ENCODE measurements around the gene MVB12B. TPM values are rescaled to one million over a fixed set of nuclear protein-coding genes. Genes with fewer than 3 reads are reported as not detected.

Gene MVB12B
- total RNA-seq, 4 donors from 2014 or later = 2.1 to 39.2 (median 22.2) TPM

DNA sequence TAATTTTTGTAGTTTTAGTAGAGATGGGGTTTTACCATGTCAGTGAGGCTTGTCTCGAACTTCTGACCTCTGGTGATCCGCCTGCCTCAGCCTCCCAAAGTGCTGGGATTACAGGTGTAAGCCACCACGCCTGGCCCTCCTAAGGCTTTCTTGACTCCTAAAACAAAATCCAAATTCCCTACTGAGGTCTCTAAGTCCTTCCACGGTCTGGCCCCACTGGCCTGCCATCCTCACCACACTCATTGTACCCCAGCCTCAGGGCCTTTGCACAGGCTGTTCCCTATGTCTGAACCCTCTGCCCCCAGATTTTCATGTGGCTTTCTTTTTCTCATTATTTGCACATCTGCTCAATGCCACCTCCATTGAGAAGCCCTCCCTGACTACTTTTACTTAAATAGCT lies 34.7 kb upstream of the MVB12B start:
- Histone ChIP-seq H3K27me3 (no peaks in the 10 kb centered on the region), H3K4me1 (no peaks in the 10 kb centered on the region), H3K4me3 (no peak overlapping the region), H3K27ac (no peak overlapping the region), H3K36me3 (no peaks in the 10 kb centered on the region), H3K9me3 (no peaks in the 10 kb centered on the region)
- DNase-seq = no peak
- intact Hi-C loops (cut with DNase I; ENCODE audit: low total_unique reads) = no loop called here
- TF ChIP-seq POLR2A (IDR thresholded peaks at IDR 0.05) = no peak
- TF ChIP-seq, protein P1, sequence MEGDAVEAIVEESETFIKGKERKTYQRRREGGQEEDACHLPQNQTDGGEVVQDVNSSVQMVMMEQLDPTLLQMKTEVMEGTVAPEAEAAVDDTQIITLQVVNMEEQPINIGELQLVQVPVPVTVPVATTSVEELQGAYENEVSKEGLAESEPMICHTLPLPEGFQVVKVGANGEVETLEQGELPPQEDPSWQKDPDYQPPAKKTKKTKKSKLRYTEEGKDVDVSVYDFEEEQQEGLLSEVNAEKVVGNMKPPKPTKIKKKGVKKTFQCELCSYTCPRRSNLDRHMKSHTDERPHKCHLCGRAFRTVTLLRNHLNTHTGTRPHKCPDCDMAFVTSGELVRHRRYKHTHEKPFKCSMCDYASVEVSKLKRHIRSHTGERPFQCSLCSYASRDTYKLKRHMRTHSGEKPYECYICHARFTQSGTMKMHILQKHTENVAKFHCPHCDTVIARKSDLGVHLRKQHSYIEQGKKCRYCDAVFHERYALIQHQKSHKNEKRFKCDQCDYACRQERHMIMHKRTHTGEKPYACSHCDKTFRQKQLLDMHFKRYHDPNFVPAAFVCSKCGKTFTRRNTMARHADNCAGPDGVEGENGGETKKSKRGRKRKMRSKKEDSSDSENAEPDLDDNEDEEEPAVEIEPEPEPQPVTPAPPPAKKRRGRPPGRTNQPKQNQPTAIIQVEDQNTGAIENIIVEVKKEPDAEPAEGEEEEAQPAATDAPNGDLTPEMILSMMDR (IDR thresholded peaks at IDR 0.05) = no peak

DNA sequence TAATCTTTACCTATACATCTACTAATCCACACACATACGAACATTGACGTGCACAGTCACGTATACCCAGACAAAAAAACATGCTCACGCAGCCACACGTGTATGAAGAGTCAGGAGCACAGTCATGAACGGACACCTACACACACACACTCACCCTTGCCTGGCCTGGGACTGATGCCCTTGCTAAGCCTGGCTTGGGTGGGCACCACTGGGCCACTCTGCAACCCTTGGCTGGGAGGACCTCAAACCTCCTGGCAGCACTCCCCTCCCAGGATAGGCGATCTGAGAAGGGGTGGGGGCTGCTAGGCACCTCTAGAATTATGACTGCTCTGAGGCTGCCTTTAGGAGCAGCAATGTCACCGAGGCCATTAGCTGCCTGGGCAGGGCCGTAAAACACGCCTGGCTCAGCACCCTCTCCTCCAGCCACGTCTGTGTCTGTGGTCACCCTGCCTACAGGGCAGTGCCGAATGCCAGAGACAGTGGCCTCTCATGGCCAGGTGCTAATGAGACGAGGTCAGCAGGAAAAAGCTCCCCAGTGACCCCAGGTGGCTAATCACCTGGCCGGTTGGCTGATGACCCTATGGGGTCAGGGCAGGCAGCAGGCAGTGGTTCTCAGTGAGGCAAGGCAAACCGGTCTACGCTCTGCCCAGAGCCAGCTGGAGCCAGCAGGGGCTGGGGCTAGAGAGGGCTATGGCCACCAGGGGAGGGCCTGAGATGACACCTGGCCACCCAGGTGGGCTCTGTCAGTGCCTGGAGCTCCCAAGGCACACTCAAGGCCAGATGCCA lies 33.7 kb upstream of the MVB12B start:
- Histone ChIP-seq H3K4me3 (no peak overlapping the region), H3K27ac (no peak overlapping the region), H3K36me3 (no peaks in the 10 kb centered on the region), H3K9me3 (no peaks in the 10 kb centered on the region), H3K27me3 (no peaks in the 10 kb centered on the region), H3K4me1 (no peaks in the 10 kb centered on the region)
- no peak for TF ChIP-seq POLR2A (IDR thresholded peaks at IDR 0.05)
- TF ChIP-seq, protein P1 (IDR thresholded peaks at IDR 0.05) = no peak
- DNase-seq = no peak
- intact Hi-C loops (cut with DNase I; ENCODE audit: low total_unique reads) = no loop called here

DNA sequence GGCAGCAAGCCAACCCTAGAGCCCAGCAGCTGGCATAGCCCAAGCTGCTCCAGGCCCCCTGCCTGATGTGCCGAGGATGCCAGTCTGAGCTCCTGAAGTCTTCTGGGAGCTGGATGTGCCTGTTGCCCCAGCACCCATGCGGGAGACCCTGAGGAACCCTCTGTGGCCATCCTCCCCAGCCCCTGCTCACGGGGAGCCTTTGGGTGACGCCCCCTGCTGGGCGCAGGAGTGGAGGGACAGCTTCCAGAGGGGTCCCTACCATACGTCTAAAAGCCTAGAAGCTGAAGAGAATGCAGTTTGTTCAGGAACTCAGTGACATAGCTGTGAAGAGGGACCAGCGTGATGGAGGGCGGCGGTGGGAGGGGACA lies 33.1 kb upstream of the MVB12B start:
- DNase-seq = no peak
- Histone ChIP-seq H3K4me3 (no peak overlapping the region), H3K36me3 (no peaks in the 10 kb centered on the region), H3K4me1 (no peaks in the 10 kb centered on the region), H3K27ac (no peak overlapping the region), H3K27me3 (no peaks in the 10 kb centered on the region), H3K9me3 (no peaks in the 10 kb centered on the region)
- TF ChIP-seq, protein P1 (IDR thresholded peaks at IDR 0.05) = no peak
- TF ChIP-seq POLR2A (IDR thresholded peaks at IDR 0.05) = no peak
- intact Hi-C loops (cut with DNase I; ENCODE audit: low total_unique reads) = no loop called here

DNA sequence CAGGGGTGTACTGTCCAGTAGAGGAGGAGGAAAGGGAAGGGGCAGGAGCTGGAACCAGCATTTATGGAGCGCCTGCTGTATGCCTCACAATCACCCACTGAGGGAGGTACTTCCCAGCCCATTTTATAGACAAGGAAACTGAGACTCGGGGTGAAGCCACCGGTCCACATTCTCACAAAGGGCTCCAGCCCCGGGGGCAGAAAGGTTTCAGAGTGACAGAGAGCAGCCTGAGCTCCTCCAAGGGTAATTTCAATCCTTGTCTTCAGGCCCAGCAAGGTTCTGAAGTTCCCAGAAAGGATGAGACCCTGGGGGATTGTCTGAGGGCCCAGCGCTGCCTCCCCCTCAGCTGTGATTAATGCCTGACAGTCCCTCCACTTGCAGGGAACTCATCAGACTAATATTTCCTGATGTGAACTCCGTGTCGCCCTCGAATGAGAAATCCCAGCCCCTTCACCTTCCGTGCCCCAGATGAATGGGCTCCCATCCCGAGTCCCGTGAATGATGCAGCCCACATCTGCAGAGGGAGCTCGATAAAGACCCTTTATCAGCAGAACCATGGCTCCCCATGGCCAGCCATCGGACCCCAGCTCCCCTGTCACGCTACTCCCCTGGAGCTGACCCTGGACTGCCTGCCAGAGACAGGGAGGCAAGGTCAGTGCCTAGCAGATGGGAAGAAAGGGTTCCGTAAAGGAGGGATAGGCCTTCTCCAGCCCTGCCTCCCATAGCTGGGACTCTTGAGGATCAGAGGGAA lies 32.1 kb upstream of the MVB12B start:
- Histone ChIP-seq H3K36me3 (no peaks in the 10 kb centered on the region), H3K27ac (no peak overlapping the region), H3K4me3 (no peak overlapping the region), H3K9me3 (no peaks in the 10 kb centered on the region), H3K27me3 (no peaks in the 10 kb centered on the region), H3K4me1 (no peaks in the 10 kb centered on the region)
- intact Hi-C loops (cut with DNase I; ENCODE audit: low total_unique reads) = no loop called here
- TF ChIP-seq, protein P1 (IDR thresholded peaks at IDR 0.05) = no peak
- TF ChIP-seq POLR2A (IDR thresholded peaks at IDR 0.05) = no peak
- no peak for DNase-seq

DNA sequence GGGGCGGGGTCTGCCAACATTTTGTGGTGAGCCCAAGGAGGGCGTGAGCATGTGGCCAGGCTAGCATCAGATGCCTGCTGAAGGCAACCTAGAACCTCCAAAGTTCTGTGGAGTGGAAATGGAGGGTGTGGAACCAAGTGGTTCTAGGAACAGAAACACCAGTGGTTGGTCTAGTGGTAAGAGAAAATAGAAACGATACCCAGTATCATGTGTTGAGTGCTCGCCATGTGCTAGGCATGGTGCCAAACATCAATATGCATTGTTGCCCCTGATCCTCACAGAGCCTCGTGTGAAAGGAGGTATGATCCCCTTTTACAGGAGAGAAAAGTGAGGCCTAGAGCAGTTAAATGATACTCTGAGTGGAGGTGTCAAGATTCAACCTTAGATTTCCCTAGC lies 31.5 kb upstream of the MVB12B start:
- Histone ChIP-seq H3K27me3 (no peaks in the 10 kb centered on the region), H3K9me3 (no peaks in the 10 kb centered on the region), H3K36me3 (no peaks in the 10 kb centered on the region), H3K4me3 (no peak overlapping the region), H3K4me1 (no peaks in the 10 kb centered on the region), H3K27ac (no peak overlapping the region)
- TF ChIP-seq, protein P1 (IDR thresholded peaks at IDR 0.05) = no peak
- no peak for DNase-seq
- intact Hi-C loops (cut with DNase I; ENCODE audit: low total_unique reads) = no loop called here
